Epidermal melanocyte (primary cell): Measurements from ENCODE around the gene BPIFB3.

Experiments used
- DNase-seq: peaks from one replicate; pipeline ENCODE4 v3.0.0; 2011; ENCODE audit warnings: low spot score; ENCODE audit not compliant: insufficient read length

BPIFB3 gene

DNA sequence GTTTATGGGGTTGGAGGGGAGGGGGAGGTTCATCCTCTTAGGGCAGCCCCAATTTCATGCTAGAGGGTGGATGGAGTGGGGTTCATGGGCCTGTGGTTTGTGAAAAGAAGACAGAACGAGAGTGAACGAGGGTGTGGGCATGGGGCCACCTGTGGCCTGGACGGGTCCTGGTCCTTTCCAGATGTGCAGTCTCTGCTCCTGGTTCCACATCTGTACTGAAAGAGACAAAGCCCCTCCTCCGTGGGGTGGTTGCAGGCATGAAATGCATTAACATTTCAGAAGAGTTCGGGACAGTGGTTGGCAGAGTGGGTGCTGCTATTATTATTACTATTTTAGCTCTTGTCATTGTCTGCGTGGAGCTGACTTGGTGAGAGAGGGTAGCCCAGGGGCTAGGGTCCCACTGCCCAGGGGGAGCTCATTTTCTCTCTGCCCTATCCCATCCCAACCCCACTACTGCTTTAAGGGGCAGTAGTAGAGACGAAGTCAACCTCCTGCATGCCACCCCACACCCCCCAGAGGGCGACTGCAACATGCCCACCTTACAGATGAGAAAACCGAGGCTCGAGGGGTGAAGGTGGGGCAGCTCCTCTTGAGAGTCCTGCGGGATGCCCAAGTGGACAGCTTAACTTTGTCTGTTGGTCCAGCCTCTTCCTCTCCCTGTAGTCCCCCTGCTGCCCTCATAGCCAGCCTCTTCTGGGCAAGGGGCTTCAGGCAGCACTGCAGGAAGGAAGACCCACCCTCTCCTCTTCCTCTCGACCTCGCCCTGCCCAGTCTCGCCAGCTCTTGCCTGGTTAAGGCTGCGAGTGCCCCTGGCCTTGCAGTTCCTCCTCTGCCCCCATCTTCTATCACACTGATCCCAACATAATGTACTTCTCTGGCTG is 37.8 kb upstream of the BPIFB3 start:
- DNase-seq, result no peak

DNA sequence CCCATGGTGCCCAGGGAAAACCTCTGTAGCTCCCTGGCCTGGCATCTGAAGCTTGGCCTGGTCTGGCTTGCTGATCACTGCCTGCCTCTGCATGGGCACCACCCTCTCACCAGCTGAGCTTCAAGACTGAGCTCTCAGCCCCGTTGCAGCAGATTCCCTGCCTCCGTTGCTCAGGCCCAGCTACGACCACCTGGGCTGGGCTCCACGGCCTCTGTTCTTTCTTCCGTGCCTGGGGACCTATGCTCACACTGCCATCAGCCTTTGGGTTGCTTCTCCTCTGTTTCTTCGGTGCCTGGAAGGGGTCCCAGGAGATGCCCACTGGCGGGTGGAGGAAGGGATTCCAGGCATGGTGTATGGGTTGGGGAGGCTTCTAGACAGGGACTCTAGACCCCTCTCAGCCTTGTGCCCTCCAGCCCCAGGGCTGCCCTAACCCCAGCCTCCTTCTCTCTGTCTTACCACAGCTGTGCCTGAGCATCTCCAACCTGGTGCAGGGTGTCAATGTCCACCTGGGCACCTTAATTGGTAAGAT is 37.1 kb upstream of the BPIFB3 start:
- no peak for DNase-seq

DNA sequence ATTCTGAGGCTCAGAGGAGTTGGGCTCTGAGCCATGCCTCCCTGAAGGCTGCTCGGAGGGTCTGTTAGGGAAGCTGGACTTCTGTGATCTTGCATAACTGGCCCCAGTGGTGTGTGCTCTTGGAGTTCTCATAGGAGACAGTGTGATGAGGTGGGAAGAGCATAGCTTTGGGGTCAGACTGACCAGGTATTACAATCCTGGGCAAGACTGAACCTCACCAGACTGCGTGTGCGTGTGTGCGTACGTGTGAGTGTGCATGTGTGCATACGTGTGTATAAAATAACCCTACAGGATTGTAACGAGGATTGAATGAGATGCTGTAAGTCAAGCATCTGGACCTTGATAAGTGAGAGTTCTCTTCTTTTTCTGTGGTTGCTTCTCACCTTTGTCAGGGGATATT is 36.2 kb upstream of the BPIFB3 start:
- no peak for DNase-seq

DNA sequence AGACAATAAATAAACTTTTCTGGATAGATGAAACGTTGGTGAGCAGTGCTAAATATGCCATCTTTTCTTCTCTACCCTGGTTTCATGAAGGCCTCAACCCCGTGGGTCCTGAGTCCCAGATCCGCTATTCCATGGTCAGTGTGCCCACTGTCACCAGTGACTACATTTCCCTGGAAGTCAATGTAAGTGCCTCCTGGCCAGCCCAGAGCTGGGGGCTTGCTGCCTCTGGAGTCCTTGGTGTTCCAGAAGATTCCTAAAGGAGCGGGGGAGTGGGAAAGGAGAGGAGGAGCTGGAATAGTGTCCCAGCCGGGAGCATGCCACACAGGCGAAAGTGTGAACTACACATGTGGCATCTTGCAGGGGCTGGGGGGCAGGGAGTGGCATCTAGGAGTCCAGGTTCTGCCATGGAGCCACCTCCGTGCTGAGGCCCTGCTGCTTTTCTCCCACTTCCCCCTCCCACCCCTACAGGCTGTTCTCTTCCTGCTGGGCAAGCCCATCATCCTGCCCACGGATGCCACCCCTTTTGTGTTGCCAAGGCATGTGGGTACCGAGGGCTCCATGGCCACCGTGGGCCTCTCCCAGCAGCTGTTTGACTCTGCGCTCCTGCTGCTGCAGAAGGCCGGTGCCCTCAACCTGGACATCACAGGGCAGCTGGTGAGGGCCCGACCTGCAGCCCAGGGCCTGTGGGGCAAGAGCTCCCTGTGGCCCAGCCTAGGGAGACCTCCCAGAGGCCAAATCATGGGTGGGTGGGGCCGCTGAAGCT is 35.4 kb upstream of the BPIFB3 start:
- DNase-seq, result no peak

DNA sequence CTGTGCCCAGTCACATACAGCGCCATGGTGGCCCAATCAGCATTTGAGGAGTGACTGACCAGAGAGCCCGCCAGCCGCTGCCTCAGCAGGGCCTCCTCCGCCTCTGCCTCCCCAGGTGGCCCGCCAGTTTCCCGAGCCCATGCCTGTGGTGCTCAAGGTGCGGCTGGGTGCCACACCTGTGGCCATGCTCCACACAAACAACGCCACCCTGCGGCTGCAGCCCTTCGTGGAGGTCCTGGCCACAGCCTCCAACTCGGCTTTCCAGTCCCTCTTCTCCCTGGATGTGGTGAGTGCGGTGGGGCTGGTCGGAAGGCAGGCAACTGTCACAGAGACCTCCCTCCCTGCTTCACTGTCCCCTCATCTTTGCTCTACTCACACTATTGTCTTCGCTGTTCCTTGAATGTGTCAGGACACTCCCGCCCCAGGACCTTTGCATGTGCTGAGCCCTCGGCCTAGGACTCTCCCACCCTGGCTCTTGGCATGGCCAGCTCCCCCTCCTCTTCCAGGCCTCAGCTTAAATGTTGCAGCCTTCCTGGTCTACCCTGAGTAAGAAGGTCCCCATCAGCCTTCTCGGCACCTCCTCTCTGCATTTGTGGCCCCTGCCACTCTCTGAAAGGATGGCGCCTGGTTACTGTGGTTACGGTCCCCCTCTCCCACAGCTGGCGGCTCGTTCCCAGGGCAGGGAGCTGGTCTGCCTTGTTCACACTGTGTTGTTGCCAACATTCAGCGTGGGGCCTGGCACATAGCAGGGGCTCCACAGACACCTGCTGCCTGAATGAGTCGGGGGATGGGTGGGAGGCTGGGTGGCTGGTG is 34.0 kb upstream of the BPIFB3 start:
- DNase-seq, result no peak

DNA sequence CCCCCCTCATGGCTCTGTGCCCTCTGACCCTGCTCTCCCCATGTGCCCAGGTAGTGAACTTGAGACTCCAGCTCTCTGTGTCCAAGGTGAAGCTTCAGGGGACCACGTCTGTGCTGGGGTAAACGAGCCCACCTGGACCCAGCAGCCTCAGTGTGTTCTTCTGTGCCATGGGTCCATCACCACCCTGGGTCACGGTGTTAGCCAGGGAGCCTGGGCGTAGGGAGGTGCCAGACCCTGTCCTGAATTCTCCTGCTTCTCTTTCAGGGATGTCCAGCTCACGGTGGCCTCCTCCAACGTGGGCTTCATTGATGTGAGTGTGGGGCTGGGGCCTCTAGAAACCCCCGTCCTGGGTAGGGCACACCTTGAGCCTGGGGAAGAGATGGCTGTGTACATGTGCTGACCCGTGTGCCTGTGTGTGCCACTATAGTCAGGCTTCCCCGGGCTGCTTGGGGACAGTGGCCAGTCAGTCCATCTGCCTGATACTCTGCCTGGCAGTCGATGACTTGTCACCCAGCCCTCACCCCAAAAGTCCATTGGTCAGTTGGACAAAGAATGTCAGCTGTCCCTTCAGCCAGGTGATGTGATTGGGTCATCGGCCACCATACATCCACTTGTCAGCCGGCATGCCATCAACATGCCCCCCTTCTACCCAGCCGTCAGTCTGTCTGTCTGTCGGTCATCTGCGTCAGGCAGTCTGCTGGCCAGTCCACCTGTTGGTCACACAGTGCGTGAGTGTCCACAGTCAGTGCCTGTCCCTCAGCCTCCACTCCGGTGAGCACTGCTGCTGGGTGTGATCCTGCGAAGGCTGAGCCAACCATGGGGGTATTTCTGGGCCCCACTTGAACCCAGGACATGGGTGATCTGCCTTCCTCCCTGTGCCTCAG is 33.2 kb upstream of the BPIFB3 start:
- DNase-seq, result no peak

DNA sequence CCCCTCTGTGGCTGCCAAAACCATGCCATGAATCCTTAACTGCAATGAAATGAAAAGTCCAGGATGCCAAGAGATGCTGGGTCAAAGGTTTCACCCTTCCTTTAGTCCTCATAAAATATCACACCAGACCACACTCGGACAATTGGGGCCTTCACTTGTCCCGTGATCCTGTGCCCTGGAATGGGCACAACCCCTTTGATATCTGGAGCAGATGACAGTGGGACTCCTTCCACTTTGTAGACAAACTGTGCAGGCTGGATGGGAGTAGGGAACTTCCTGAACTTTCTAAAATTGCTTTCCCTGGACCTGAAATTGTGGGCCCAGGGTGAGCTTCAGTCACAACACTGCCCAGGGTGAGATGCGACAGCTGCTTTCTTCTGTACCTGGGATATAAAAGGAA is 31.8 kb upstream of the BPIFB3 start:
- DNase-seq, result no peak

DNA sequence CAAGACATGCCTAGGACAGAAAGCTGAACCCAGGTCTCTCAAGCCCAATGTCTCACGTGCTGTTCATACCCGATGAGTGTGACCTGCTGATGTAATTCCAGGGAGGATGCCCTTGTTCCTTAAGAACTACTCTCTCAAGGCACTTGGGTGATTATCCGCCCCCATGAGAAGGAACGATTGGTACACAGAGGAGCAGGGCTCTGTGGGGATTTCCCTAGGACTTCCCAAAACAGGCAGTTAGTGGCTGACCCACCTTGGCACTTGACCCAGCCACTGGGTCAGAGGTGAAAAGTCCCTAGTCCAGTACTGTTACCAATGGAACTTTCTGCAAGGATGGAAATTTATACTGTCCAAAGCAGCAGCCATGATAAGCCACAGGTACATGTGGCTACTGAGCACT is 31.4 kb upstream of the BPIFB3 start:
- no peak for DNase-seq

DNA sequence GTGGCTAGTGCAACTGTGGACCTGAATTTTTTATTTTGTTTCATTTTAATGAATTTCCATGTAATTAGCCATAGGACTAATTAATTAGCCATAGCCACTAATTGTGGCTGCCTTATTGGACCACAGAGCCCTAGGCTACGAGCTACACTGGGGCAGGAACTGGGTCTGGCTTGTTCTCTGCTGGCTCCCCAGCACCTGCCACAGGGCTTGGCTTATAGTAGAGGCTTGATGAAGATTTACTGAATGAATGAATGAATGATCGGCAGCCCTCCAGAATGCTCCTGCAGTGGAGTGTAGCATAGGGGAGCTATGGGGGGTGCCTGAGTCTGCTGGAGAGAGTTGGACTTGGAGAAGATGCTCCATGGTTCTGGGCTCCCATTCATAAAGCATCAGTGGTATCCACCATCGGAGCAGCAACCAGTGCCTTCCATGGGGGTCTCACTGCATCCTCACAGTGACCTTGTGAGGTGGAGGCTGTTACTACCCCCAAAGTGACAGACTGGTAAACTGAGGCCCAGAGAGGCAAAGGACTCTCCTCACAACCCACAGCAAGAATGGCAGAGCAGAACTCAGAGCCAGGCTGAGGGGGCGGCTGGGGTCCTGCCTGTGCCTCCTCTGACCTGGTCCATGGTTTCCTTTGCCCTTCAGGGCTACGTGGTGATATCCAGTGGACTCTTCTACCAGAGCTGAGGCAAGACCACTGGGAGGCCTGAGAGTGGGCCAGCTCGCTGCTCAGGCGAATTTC is 30.8 kb upstream of the BPIFB3 start:
- no peak for DNase-seq

DNA sequence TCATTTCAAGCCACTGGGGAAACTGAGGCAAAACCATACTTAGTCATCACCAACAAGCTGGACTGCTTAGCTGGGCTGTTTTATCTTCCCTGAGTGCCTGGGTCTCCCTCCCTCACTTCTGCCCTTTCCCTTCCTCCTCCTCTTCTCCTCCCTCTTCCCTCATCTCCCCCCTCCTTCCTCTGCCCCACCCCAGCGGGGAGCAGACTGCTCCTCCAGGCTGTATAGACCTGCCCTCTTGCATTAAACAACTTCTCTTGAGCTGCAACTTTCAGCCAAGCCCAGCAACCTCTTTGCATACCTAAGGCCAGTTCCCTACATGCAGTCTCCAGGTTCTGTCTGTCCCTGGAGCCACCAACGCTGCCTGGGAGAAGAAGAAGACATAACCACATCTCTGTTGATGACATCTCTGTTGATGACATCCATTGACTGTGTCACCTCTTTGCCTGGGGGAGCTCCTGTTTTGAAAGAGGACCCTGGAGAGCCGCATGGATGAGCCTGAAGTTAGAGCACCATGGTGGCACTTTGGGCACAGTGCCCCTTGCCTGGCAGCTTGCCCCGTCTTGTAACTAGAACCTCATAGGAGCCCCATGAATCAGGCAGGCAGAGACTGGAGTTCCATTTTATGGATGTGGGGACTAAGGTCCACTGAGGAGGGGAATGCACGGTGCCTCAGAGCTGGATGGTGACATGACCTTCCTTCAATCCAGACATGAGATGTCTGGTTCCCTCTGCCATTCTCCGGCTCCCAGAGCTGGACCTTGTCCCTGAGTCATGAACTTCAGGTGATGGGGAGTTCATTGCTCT is 30.1 kb upstream of the BPIFB3 start:
- DNase-seq, result no peak

DNA sequence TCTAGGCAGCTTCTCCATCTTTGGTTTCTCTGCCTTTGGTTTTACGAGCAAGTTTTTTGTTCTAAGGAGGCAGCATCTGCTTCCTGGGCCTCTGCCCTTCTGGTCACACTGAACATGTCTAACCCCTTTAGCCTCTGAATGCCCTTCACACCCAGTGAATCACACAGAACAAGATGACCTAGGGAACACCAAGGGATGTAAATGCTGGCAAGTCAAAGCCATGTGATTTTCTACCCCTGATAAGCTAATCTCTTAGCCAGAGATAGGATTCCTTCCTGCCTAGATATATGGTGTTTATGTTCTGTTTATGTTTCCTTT is 29.5 kb upstream of the BPIFB3 start:
- no peak for DNase-seq

DNA sequence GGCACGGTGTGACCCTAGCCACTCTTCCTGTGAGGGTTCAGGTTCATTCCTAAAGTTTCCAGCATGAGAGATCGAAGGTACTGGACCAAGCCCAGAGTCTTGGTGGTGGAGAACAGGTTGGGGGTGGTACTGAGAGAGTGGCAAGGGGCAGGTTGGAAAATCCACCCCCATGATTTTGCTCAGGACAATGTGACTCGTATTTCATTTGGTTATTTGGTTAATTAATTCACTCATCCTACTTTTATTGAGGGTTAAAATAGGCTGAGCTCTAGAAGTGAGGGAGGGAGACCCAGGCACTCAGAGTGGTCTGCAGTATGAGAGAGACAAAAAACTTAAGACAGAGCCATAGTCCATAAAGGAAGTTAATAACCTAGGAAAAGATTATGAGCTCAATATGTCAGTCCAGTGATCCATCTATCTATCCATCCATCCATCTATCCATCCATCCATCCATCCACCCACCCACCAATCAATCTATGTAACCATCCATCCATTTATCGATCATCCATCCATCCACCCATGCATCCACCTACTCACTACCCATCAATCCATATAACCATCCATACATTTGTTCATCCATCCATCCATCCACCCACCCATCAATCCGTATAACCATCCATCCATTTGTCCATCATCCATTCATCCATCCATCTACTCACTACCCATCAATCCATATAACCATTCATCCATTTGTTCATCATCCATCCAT is 28.9 kb upstream of the BPIFB3 start:
- no peak for DNase-seq

DNA sequence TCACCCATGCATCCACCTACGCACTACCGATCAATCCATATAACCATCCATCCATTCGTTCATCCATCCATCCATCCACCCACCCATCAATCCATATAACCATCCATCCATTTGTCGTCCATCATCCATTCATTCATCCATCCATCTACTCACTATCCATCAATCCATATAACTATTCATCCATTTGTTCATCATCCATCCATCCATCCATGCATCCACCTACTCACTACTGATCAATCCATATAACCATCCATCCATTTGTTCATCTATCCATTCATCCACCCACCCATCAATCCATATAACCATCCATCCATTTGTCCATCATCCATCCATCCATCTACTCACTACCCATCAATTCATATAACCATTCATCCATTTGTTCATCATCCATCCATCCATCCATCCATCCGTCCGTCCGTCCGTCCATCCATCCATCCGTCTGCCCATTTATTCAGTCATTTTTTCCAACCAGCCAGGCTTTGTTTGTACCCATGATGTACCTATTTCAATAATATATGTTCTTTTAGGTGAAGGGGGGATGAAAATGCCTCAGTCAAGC is 28.3 kb upstream of the BPIFB3 start:
- DNase-seq, result no peak

DNA sequence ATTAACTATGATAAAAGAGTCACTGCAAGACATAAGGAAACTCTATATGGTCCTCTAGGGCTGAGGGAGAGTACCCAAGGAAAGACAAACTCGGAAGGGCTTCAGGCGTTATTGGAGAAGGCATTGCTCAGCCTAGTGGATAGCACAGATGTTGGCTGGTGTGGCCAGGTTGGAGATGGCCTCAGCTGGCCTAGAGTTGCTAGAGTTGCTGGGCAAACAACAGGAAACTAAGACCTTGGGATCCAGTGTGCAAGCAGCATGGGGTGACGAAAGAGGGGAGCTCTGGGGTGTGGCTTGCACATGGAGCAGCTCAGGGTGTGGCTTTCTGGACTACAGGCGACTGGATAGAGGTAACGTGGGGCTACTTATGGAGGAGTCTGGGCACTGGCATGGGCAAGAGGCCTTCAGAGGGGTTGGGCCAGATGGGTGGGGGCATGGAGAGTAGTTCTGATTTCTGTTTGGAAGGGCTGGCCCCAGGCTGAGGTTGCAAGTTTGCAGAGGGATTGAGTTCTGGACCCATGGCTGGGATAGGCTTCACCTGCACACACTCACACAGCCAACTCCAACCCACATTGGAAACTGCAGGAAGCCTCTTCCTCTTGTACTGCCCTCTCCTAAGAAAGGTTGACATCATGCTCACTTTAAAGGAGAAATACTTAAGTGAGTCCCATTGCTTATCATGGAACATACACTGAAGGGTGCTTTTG is 27.5 kb upstream of the BPIFB3 start:
- no peak for DNase-seq

DNA sequence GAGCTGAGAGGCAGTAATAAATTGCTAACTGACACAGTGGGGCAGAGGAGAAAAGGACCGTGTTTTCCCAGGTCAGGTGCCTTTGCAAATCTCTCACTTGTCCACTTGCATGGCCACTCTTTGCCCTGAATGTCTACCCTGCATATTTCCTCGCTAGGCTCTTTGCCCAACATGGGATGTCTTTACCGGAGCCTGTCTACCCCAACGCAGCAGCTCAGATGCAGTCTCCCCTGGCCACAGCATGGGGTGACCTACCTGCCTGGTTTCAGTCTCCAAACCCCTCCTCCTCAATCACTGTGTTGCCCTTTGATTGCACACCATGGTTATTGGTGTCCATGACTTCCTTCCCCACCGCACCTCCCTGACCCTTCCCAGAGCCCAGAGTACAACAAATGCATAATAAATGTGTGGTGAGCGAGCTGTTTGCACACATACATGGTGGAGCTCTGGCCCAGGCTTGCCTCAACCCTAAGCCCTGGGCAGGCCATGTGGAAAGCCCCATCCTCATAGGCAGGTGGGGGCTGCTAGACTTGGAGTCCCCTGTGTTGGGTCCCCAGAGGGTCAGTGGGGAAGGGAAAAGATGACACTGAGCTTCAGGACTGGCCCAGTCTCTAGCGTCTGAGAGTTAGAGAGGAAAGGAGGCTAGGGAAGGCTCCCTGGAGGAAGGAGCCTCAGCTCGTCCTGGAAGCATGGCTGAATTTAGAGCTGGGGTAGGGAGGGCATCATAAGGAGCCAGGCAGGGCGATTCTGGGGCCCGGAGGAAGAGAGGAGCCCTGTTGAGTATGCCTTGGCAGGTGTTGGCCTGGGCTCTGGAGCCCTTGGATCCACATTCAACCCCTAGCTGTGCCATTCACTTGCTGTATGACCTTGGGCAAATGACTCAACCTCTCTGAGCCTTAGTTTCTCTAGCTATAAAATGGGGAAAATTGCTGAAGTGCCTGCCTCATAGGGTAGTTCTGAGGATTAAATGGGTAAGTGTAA is 26.6 kb upstream of the BPIFB3 start:
- DNase-seq, result no peak
